KOPT-K1 (cell line): ENCODE data around the gene PPP2R1B.
"Not testable (repeated sequence)": the region's sequence is repeated elsewhere in the genome, so short reads cannot be mapped to it uniquely, and the experiment has no call there.

Source experiments
- H3K27ac ChIP-seq: fragments of 200-600 bp; sonication (generic); 2 replicates; pipeline ENCODE4 v1.5.1; 2016; ENCODE audit warnings: antibody characterized with exemption, mild to moderate bottlenecking, low read depth, low read length; ENCODE audit not compliant: poor library complexity, severe bottlenecking
- H3K36me3 ChIP-seq: fragments of 200-600 bp; sonication (generic); 2 replicates; pipeline ENCODE4 v1.5.1; 2017; ENCODE audit warnings: antibody characterized with exemption, mild to moderate bottlenecking, low read length, moderate library complexity; ENCODE audit not compliant: insufficient read depth
- H3K9me3 ChIP-seq: fragments of 200-600 bp; sonication (generic); 2 replicates; pipeline ENCODE4 v1.5.1; 2017; ENCODE audit warnings: antibody characterized with exemption, low read length, mild to moderate bottlenecking; ENCODE audit not compliant: insufficient read depth, poor library complexity, severe bottlenecking

The PPP2R1B gene

DNA sequence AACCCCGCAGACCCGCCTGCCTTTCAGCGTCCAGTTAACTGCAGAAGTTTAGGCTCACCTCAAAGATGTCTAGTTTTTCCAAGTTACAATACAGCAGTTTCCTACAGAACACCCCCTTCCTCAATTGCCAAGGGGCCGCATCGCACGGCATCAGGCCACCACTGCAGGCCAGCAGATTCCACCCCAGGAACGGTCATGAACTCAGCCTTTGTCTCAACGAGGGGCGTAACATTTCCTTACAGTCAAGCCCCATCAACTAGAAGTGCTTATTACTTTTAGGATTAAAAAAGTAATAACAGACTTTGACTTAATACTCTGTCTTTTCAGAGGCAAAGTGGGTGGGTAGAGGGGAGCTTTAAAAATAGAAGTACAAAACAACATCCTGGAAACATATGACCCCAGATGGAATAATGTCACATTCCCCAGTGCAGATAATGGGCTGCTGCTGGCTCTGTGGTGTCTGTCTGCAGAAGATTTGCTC, 36.3 kb downstream of the PPP2R1B start:
- no peak overlapping the region for H3K27ac ChIP-seq
- no peaks in the 10 kb centered on the region for H3K9me3 ChIP-seq
- peaks cover 41% of the 10 kb centered on the region for H3K36me3 ChIP-seq

DNA sequence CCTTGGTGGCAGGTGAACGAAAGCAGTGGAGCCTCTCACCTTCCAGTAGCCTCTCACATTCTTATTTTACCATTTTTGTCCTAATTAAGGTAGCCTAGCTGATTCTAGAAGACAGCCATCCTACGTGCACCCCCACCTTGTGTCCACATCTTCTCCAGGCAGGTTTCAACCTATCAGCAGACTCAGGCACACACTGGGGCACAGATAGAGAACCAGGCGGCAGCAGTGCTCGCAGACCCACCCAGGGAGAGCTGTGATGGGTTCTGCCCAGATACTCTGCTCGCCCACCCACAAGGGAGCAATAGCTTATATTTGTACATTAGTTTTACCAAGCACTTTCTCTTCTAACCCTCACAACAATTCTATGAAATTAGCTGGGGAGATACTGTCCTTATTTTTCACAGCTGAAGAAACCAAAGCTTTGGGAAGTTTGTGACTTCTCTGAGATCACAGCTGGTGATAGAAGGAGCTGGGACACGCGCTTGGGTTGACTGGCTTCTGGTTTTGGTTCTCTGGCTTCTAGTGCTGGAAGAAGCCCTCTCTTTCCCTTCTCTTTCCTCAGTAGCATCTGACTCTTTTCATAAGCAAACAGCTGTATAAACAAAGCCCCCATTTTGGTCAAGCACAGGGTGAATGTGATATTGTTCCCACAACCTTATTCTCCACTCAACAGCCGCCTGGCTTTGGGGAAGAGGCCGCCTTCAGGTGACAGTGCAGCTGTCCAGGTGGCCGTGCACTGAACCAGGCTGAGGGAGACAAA, 36.9 kb downstream of the PPP2R1B start:
- Histone ChIP-seq H3K27ac (no peak overlapping the region), H3K9me3 (no peaks in the 10 kb centered on the region), H3K36me3 (peaks cover 47% of the 10 kb centered on the region)

DNA sequence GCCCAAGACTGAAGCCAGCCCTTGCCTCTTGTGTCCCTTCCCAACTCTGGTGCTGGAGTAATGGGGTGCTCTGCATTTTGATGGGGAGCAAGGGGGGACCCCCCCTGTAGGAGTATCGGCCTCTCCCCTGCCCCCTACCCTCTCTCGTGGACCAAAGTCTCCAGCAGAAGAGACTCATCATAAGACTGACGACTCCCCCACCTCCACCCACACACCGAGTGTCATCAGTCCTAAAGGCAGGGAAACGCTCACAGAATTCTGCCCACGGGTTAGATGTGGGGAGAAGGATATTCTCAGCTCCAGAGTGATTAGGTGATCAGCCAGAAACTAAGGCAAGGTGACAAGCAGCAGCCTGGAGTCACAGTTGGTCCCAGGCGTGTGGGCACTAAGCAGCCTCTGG, 38.8 kb downstream of the PPP2R1B start:
- H3K36me3 ChIP-seq: peaks cover 66% of the 10 kb centered on the region
- no peaks in the 10 kb centered on the region for H3K9me3 ChIP-seq
- H3K27ac ChIP-seq: no peak overlapping the region

DNA sequence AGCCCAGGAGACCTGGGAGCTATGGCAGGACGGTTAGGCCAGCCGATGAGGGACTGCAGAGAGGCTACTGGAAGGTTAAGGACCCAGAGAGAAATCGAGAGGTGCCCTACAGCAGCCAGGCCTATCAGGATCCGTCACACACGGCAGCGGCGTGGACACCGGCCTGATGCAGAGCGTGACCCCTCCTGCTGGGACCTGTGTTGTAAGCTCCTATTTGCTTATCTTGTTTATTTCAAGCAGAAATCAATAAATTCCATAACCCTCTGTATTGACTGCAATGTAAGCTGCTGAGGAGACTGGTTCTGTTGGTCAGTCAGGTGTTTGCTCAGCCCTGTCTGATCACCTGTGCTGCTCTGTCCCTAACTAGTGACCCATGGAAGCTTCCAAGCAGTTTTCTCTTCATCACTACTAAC, 39.9 kb downstream of the PPP2R1B start:
- H3K9me3 ChIP-seq: no peaks in the 10 kb centered on the region
- H3K36me3 ChIP-seq: peaks cover 77% of the 10 kb centered on the region

DNA sequence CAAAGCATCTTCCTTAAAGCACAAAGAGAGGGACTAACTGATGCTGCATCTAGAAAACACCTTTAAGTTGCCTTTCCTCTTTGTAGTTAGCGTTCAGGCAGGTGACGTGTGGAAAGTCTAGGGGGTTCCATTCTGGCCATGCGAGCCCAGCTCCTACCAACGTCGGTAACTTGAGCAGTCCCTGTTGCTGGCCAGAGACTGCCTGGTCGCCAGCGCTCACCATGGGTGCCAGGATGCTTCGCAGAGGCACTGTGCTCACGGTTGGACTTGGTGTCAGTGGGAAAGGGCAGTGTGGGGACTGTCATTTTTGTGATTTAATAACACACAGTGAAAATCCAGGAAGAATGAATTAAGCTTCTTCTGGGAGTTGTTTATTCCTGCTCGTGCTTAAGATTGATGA, 40.6 kb downstream of the PPP2R1B start:
- Histone ChIP-seq H3K9me3 (no peaks in the 10 kb centered on the region), H3K27ac (no peak overlapping the region), H3K36me3 (peaks cover 84% of the 10 kb centered on the region)

More for the DNA sequence above, 39.9 kb downstream of the PPP2R1B start:
- no peak overlapping the region for H3K27ac ChIP-seq

DNA sequence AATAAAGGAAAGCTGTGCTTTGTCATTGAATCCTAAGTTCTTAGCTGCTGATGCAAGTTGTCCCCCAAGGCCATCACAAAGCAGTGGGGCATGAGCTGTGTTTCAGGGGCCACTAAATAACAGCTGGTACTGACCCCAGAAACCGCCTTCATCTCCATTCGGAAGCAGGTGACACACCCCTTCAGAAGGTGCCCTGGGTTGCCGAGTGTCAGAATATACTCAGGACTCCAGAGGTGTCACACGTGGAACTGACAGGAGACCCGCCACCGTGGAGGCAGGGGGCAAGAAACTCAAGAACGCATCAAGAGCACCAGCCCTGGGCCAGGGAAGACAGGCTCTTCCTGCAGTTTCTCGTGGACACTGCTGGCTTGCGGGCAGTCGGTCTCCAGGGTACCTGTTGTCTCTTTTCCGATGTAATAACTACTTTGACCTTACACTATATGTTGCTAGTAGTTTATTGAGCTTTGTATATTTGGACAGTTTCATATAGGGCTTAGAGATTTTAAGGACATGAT, 41.5 kb downstream of the PPP2R1B start:
- Histone ChIP-seq H3K36me3 (peaks cover 93% of the 10 kb centered on the region), H3K9me3 (no peaks in the 10 kb centered on the region), H3K27ac (no peak overlapping the region)

DNA sequence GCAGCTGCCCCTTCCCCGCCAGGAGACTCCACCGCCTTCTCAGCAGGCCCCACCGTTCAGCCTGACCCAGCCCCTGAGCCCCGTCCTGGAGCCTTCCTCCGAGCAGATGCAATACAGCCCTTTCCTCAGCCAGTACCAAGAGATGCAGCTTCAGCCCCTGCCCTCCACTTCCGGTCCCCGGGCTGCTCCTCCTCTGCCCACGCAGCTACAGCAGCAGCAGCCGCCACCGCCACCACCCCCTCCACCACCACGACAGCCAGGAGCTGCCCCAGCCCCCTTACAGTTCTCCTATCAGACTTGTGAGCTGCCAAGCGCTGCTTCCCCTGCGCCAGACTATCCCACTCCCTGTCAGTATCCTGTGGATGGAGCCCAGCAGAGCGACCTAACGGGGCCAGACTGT, 42.6 kb downstream of the PPP2R1B start:
- Histone ChIP-seq H3K27ac (no peak overlapping the region), H3K9me3 (no peaks in the 10 kb centered on the region), H3K36me3 (peaks cover 92% of the 10 kb centered on the region)

DNA sequence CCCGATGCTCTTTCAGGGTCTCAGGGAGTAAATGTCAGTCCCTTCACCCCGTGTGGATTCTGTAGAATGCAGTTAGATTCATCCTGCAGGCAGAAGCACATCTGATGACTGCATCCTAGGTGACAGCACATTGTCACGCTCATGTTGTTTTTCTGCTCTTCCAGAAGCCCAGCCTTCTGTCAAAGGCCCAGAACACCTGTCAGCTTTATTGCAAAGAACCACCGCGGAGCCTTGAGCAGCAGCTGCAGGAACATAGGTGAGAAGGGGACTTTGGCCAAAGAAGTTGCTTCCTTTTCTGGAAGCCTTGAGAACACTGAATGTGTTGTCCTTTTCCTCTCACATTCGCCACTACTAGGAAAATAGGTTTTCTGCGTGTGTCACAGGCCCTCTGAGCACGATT, 43.7 kb downstream of the PPP2R1B start:
- no peak overlapping the region for H3K27ac ChIP-seq
- no peaks in the 10 kb centered on the region for H3K9me3 ChIP-seq
- peaks cover 96% of the 10 kb centered on the region for H3K36me3 ChIP-seq

DNA sequence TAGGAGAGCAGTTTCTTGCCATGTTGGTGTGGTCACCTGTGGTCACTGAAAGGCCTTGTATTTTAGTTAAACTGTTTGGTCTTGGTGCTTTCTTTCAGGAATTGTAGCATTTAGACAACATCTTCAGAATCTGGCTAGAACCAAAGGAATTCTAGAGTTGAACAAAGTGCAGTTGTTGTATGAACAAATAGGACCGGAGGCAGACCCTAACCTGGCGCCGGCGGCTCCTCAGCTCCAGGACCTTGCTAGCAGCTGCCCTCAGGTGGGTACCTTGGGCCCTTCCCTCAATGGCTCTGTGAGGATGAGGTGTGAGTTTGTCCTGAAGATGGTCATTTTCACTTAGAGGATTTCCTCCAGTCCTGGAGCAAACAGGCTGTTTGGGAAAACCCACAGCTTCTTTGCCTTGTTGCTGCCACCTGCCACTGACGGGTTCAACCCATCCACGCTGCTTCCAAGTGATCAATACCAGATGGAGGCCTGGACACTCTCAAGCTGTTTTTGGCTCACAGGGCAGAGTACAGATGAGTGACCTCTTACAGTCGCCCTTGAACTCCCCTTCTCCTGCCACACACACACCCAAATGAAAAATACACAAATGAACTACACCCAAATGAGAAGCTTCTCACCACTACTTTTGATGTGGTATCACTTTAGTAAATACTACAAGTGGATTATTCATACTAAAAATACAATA, 45.2 kb downstream of the PPP2R1B start:
- Histone ChIP-seq H3K36me3 (peaks cover 81% of the 10 kb centered on the region), H3K9me3 (no peaks in the 10 kb centered on the region), H3K27ac (no peak overlapping the region)

DNA sequence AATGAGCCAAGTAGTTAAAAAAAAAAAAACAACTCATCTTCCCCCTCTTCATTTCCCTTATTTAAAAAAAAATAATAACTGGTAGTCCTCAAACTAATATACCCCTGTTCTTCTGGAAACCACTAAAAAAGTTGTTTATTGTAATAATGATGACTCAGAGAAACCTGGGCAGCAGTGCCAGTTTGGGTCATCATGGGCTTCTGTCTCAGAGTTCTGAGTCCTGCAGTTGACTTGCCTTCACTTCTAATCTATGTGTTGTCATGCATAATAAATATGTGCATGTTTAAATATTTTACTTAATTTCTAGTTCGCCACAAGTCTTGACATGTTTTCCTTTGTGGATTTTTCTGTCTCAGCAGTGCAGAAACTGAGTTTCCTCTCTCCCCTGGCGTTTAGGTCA, 46.8 kb downstream of the PPP2R1B start:
- H3K27ac ChIP-seq: no peak overlapping the region
- peaks cover 77% of the 10 kb centered on the region for H3K36me3 ChIP-seq
- no peaks in the 10 kb centered on the region for H3K9me3 ChIP-seq

DNA sequence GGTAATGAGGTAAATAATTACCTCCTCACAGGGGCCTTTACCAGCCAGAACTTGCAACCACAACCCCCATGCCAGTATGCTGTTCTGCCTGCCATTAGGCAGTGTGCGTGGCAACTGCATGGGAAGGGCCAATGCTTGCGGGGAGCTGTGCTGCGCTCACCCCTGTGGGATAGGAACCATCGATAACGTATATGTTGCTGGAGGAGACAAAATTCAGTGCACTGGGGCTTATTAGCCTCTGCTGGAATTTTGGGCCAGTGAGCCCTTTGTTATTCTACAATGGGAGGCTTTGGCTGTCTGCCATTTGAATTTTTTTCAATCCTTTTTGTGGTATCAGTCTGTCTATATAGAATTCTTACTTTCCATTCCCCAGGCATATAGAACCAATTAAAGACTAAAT, 47.3 kb downstream of the PPP2R1B start:
- Histone ChIP-seq H3K9me3 (no peaks in the 10 kb centered on the region), H3K27ac (no peak overlapping the region), H3K36me3 (peaks cover 77% of the 10 kb centered on the region)

DNA sequence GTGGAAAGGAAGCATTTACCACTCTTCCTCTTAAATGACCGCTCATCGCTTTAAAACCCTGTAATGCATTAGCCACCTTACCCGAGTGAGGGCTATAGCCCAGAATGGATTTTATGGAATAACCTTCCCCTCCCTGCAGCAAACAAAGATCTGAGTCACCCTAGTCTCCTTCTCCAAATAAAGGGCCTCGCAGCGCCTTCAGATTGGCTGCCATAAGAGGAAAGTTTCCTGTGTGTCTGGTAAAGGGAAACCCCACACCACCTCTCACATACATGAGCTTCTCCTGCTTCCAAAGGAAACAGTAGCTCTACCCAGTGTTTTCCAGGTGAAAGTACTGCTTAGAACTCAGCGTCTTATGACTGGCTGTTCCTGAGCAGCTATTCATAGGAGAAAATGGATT, 47.8 kb downstream of the PPP2R1B start:
- Histone ChIP-seq H3K9me3 (no peaks in the 10 kb centered on the region), H3K36me3 (peaks cover 77% of the 10 kb centered on the region), H3K27ac (no peak overlapping the region)

DNA sequence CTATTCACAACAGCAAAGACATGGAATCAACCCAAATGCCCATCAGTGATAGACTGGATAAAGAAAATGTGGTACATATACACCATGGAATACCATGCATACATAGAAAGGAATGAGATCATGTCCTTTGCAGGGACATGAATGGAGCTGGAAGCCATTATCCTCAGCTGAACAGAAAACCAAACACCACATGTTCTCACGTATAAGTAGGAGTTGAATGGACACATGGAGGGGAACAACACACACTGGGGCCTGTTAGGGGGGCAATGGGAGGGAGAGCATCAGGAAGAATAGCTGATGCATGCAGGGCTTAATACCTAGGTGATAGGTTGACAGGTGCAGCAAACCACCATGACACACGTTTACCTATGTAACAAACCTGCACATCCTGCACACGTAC, 48.5 kb downstream of the PPP2R1B start:
- not testable (repeated sequence) for H3K27ac ChIP-seq, H3K9me3 ChIP-seq
- peaks cover 77% of the 10 kb centered on the region for H3K36me3 ChIP-seq

DNA sequence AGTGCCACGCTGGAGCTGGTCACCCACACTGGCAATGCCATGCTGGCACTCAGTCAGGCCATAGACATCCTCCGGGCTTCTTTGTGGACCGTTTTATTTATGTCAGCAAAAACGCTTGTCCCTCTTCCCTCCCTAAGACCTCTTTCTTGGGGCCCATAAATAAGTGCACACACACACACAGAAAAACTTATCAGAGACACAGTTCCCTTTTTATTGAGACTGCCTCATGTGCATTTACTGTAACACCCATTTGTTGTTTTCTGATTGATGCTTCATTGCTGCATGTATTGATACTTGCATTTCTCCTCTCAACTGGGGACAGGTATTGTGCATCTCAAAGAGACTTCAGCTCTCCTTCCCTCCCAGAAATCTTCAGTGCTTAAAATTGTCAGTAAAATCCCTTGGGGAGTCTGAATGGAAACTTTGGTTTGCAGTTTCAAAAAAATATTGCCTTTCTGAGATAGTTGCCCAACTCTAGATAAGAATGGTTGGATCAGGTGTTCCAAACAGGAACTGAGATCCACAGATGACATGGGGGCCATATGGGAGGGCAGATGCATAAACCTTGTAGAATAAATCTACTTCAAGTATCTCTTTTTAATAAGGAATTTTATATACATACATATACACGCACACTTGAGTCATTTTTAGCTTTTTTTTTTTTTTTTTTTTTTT, 50.9 kb downstream of the PPP2R1B start:
- Histone ChIP-seq H3K27ac (no peak overlapping the region), H3K36me3 (peaks cover 71% of the 10 kb centered on the region), H3K9me3 (no peaks in the 10 kb centered on the region)

DNA sequence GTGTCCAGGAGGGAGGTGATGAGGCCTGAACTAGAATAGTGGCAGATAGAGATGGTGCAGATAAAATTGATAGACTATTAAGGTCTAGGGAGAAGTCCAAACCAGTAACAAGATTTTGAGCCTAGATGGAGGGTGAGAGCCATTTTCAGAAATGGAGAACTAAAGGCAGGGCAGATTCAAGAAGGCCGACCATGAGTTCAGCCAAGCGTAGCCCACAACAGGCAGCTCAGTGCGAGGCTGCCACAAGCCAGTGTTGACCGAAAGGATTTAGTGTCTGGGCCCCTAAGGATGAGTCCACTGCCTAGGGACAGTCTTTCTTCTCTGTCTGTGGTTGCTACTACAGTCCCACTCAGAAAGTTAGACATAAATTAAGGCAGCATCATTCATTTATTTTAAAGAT, 51.7 kb downstream of the PPP2R1B start:
- peaks cover 71% of the 10 kb centered on the region for H3K36me3 ChIP-seq
- no peak overlapping the region for H3K27ac ChIP-seq
- no peaks in the 10 kb centered on the region for H3K9me3 ChIP-seq
